T47D (cell line): ENCODE measurements around the gene SPATA13.
"Not testable (repeated sequence)": the region's sequence is repeated elsewhere in the genome, so short reads cannot be mapped to it uniquely, and the experiment has no call there.

Experiments
- DNase-seq, 2 experiments: peaks; one replicate each; pipeline versions ENCODE4 v3.0.0 to v3.0.0-alpha.2; 2011 to 2012; ENCODE audit warnings: low read depth in 1 of 2, low spot score in 1 of 2
- JUND ChIP-seq: IDR thresholded peaks from 2 replicates; pipeline ENCODE4 v1.6.1; 2012; ENCODE audit warnings: low read depth
- in situ Hi-C: cut with HindIII; loops from 2 replicates; pipeline ENCODE4 v1.10.0; 2016; ENCODE audit warnings: low sequenced_read_pairs, low pct_unique_long_range_greater_than_20kb

SPATA13 gene

GRCh38 chr13:24160458-24161009 is at the start of gene SPATA13:
Gene SPATA13 (plus strand): TSS chr13:24160720. CDS start chr13:24222930, 62,210 bp downstream.
- in situ Hi-C loops = no loop called here
- DNase-seq = peak; percentile 87 to 88
- no peak for TF ChIP-seq JUND

GRCh38 chr13:24112791-24113190 is 47.7 kb upstream of the SPATA13 start:
- in situ Hi-C loops = no loop called here
- no peak for TF ChIP-seq JUND
- DNase-seq = no peak

- no peak for TF ChIP-seq JUND
- DNase-seq = no peak
- in situ Hi-C loops = no loop called here
These were observed 44.8 kb upstream of the SPATA13 start for GRCh38 chr13:24115671-24116070.

- in situ Hi-C loops = no loop called here
- no peak for TF ChIP-seq JUND
These were observed 44.4 kb upstream of the SPATA13 start for GRCh38 chr13:24116131-24116530.

GRCh38 chr13:24118576-24118975 is 41.9 kb upstream of the SPATA13 start:
- no peak for DNase-seq
- in situ Hi-C loops = no loop called here
- TF ChIP-seq JUND = no peak

More at GRCh38 chr13:24116131-24116530, 44.4 kb upstream of the SPATA13 start:
- DNase-seq = no peak

- TF ChIP-seq JUND = no peak
These were observed 40.7 kb upstream of the SPATA13 start for GRCh38 chr13:24119626-24120508.

GRCh38 chr13:24122045-24122444 is 38.5 kb upstream of the SPATA13 start:
- in situ Hi-C loops = not testable (repeated sequence)

More at GRCh38 chr13:24119626-24120508, 40.7 kb upstream of the SPATA13 start:
- DNase-seq = no peak
- in situ Hi-C loops = no loop called here

GRCh38 chr13:24122569-24122968 is 38.0 kb upstream of the SPATA13 start:
- TF ChIP-seq JUND = no peak
- in situ Hi-C loops = no loop called here
- DNase-seq = no peak

More at GRCh38 chr13:24122045-24122444, 38.5 kb upstream of the SPATA13 start:
- DNase-seq = not testable (repeated sequence)

- in situ Hi-C loops = no loop called here
- no peak for DNase-seq
- no peak for TF ChIP-seq JUND
These were observed 36.8 kb upstream of the SPATA13 start for GRCh38 chr13:24123761-24124160.

GRCh38 chr13:24124789-24125476 is 35.6 kb upstream of the SPATA13 start:
- no peak for DNase-seq
- TF ChIP-seq JUND = no peak
- in situ Hi-C loops = no loop called here

- no peak for TF ChIP-seq JUND
These were observed 33.3 kb upstream of the SPATA13 start for GRCh38 chr13:24127116-24127631.

GRCh38 chr13:24128112-24128511 is 32.4 kb upstream of the SPATA13 start:
- TF ChIP-seq JUND = no peak
- in situ Hi-C loops = no loop called here

More at GRCh38 chr13:24127116-24127631, 33.3 kb upstream of the SPATA13 start:
- peak in 1 of 2 experiments; percentile 61 for DNase-seq
- in situ Hi-C loops = no loop called here

GRCh38 chr13:24128962-24129361 is 31.6 kb upstream of the SPATA13 start:
- TF ChIP-seq JUND = no peak
- in situ Hi-C loops = no loop called here
- DNase-seq = no peak

More at GRCh38 chr13:24128112-24128511, 32.4 kb upstream of the SPATA13 start:
- DNase-seq = peak in 1 of 2 experiments; percentile 31
